Mesodermal cell (in vitro differentiated cells): Measurements from ENCODE around the gene MRGPRF.

Source experiments
- H3K27ac ChIP-seq: 2 replicates; pipeline ENCODE4 v1.7.0; 2013; ENCODE audit warnings: mild to moderate bottlenecking, low read depth, low read length, moderate library complexity; ENCODE audit not compliant: severe bottlenecking
- H3K36me3 ChIP-seq: 2 replicates; pipeline ENCODE4 v1.7.1; 2013; ENCODE audit warnings: mild to moderate bottlenecking, low read length, moderate library complexity; ENCODE audit not compliant: control insufficient read depth, insufficient read depth
- H3K4me1 ChIP-seq: one replicate; pipeline ENCODE4 v1.7.1; 2013; ENCODE audit warnings: mild to moderate bottlenecking, low read length; ENCODE audit not compliant: insufficient read depth, control insufficient read depth, poor library complexity, severe bottlenecking
- H3K4me3 ChIP-seq: 2 replicates; pipeline ENCODE4 v1.7.0; 2013; ENCODE audit warnings: low read length, control low read depth, mild to moderate bottlenecking; ENCODE audit not compliant: insufficient read depth, poor library complexity, severe bottlenecking; ENCODE audit errors: extremely low read depth
- H3K9me3 ChIP-seq: 2 replicates; pipeline ENCODE4 v1.7.1; 2013; ENCODE audit warnings: mild to moderate bottlenecking, low read length, moderate library complexity; ENCODE audit not compliant: control insufficient read depth
- WGBS, 2 experiments: methylation state at CpG; one replicate each; pipeline ENCODE4 v1.1.5; 2013; ENCODE audit warnings: missing lambda C conversion rate in 2 of 2; ENCODE audit not compliant: insufficient coverage in 2 of 2; 5-methylcytosine and 5-hydroxymethylcytosine counted together

The MRGPRF gene

DNA sequence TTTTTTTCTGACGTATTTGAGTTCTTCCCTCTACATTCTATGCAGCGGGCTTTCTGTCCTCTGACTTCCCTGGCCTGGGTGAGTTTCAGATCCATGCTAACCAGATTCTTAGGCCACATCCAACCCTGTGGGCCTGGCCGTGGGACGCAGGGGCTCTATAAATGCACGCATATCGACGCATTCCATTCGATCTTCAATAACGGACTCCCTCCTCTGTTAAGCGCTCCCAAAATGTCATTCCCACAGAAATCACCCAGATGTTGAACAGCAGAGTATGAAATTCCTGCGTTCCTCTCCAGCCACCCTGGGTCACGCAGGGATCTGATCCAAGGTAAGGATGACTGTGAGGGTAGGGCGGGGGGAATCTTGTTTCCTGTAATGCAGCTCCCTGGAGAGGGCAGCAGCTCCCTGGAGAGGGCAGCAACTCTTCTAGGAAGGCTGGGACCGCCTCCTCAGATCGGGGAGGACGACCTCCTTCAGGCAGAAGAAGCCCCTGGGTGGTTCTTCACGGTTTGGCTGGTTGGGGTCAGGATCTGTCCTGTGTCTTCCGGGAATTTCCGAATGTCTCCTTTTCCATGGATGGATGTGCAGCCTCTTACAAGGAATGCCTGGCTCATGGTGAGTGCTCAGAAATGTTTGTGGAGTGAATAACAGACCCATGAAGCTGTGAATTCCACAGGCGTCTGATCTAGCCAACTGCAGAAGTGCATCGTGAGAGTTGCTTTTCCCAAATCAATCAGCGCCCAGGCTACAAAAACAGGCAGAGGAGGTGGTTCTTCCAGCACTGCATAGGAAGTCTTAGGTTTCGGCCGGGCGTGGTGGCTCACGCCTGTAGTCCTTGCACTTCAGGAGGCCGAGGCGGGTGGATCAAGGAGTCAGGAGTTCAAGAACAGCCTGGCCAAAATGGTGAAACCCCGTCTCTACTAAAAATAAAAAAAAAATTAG, 44.5 kb downstream of the MRGPRF start:
- Histone ChIP-seq H3K36me3 (no peaks in the 10 kb centered on the region), H3K4me1 (no peaks in the 10 kb centered on the region), H3K9me3 (no peaks in the 10 kb centered on the region), H3K27ac (no peak overlapping the region), H3K4me3 (no peak overlapping the region)
- 82 to 83% methylated on average over 21 to 27 of the region's 29 CpGs for WGBS, 2 experiments

DNA sequence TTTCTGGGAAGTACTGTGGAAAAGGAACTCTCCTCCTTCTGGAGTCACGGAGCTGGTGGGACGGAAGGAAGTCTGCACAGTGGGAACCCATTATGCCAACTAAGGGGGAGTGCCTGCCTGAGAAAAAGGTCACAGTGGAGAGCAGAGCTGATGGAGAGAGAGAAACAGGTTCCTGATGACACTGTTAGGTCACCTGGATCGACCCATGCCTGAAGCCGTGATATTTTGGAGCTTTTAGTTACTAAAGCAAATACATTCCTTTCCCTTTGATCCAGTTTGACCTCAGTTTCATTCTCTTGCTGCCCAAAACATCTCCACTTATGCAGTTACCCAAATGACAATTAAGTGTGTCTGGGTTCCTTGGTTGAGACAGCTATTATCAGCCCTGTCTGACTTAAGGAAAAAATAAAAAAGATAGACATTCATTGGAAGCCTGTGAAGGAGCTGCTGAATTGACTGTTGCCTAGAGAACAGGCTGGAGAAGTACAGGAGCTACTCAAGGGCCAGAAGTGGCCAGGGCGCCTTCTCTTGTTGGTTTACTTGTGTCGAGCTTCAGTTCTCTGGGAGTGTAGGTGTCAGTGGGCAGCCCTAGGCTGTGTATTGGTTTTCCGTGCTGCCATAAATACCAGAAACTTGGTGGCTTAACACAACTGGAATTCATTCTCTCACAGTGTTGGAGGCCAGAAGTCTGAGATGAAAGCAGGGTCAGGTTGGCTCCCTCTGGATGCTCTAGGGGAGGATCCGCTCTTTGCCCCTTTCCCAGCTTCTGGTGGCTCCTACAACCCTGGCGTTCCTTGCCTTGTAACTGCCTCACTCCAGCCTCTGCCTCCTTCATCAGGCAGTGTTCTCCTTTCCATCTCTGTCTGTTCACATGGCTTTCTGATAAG, 45.9 kb downstream of the MRGPRF start:
- Histone ChIP-seq H3K4me3 (no peak overlapping the region), H3K27ac (no peak overlapping the region), H3K36me3 (no peaks in the 10 kb centered on the region), H3K9me3 (no peaks in the 10 kb centered on the region), H3K4me1 (no peaks in the 10 kb centered on the region)
- 83 to 94% methylated on average over 6 to 7 of the region's 9 CpGs for WGBS, 2 experiments

DNA sequence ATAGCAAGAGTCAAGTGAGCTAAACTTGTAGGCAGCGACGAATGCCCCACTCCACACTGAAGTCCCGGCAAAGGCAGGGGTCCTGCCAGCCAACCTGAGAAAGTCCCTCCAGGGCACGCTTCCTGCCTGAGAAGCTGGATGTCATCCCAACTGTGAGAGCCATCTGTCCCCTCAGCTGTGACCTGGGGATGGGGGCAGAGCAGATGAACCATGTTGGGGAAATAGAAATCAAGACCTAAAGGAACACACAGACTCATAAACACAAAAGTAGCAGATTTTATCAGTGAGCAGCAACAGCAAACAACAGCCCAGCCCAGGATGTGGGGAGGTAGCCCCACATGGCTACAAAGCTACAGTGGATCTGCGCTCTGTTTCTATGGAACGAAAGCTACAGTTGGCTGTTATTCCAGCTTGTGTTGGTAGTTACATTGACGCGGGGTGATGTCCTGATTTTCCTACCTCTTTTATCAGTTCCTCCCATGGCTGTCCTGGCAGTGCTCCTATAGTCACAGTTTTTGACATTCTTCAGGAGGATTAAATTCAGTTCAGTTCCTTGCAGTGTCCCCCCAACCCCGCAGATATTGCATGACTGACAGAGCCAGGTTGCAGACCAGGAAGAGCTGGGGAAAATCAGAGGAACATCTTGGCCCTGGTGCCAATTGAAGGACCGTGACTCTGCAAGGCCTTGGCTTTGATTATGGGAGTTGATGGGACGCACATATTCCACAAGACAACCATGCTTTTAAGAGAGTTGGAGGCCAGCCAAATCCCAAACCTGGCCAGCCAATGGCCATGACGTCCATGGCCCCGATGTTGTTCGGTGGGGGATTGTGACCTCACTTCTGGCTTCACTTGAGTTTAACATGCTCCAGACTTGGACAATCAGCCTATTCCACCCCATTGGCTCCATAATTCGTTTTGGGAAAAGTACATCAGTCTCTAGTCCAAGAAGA, 46.9 kb downstream of the MRGPRF start:
- Histone ChIP-seq H3K4me1 (no peaks in the 10 kb centered on the region), H3K27ac (no peak overlapping the region), H3K4me3 (no peak overlapping the region), H3K36me3 (no peaks in the 10 kb centered on the region), H3K9me3 (no peaks in the 10 kb centered on the region)
- WGBS, 2 experiments, result 87 to 97% methylated on average over 10 to 13 of the region's 15 CpGs

DNA sequence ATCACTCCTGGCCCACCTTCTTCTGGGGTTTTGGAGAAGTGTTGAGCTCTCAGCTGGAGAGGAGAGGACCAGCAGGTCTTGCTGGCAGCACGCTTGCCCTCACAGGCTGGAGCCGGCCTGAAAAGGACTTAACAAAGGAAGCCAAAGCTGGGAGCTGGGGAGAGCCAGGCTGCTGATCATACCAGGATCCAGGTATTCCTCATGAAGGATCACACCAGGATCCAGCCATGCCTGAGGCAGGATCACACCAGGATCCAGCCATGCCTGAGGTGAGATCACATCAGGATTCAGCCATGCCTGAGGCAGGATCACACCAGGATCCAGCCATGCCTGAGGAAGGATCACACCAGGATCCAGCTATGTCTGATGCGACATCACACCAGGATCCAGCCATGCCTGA, 49.3 kb downstream of the MRGPRF start:
- no peaks in the 10 kb centered on the region for H3K36me3 ChIP-seq
- 89 to 97% methylated on average over 3 of the region's 3 CpGs for WGBS, 2 experiments
- H3K27ac ChIP-seq, result no peak overlapping the region
- no peak overlapping the region for H3K4me3 ChIP-seq
- H3K4me1 ChIP-seq, result no peaks in the 10 kb centered on the region
- H3K9me3 ChIP-seq, result no peaks in the 10 kb centered on the region

DNA sequence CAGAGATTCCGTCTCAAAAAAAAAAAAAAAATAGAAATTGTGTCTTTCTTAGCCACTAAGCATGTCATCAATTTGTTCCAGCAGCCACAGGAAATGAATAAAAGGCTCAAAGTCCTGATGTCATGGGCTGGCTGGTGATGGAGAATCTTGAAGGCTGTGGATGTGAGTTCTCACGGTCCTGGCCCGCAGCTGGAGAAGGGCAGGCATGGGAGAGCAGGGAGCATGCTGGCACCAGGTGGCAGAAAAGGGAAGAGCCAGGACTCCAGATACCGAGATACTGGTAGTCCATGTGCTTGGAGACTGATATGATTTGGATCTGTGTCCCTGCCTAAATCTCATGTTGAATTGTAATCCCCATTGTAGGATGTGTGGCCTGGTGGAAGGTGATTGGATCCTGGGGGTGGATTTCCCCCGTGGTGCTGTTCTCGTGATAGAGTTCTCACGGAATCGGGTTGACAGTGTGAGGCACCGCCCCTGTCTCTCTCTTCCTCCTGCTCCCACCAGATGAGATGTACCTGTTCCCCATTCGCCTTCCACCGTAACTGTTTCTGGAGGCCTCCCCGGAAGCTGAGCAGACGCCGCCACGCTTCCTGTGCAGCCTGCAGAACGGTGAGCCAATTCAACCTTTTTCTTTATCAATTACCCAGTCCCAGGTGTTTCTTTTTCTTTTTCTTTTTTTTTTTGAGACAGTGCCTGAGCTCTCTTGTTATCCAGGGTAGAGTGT, 50.4 kb downstream of the MRGPRF start:
- no peaks in the 10 kb centered on the region for H3K4me1 ChIP-seq
- 85 to 89% methylated on average over 10 to 15 of the region's 16 CpGs for WGBS, 2 experiments
- H3K9me3 ChIP-seq, result no peaks in the 10 kb centered on the region
- H3K4me3 ChIP-seq, result no peak overlapping the region
- no peaks in the 10 kb centered on the region for H3K36me3 ChIP-seq
- H3K27ac ChIP-seq, result no peak overlapping the region

DNA sequence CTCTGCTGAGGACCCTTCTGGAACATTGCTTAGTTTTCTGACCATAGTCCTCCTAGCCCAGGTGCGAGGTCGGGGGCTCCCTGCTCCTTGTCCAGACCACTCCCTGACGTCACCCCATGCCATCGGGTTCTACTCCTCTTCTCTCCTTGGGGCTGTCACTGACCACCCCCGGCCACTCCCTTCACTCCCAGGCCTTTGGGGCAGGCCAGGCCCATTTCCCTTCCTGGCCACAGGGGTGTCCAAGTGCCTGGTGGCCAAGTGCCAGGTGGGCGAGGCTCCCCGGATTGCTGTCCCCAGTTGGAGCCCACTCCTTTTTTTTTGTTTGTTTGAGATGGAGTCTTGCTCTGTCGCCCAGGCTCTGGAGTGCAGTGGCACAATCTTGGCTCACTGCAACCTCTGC, 51.8 kb downstream of the MRGPRF start:
- H3K27ac ChIP-seq, result no peak overlapping the region
- 88 to 95% methylated on average over 7 to 8 of the region's 8 CpGs for WGBS, 2 experiments

DNA sequence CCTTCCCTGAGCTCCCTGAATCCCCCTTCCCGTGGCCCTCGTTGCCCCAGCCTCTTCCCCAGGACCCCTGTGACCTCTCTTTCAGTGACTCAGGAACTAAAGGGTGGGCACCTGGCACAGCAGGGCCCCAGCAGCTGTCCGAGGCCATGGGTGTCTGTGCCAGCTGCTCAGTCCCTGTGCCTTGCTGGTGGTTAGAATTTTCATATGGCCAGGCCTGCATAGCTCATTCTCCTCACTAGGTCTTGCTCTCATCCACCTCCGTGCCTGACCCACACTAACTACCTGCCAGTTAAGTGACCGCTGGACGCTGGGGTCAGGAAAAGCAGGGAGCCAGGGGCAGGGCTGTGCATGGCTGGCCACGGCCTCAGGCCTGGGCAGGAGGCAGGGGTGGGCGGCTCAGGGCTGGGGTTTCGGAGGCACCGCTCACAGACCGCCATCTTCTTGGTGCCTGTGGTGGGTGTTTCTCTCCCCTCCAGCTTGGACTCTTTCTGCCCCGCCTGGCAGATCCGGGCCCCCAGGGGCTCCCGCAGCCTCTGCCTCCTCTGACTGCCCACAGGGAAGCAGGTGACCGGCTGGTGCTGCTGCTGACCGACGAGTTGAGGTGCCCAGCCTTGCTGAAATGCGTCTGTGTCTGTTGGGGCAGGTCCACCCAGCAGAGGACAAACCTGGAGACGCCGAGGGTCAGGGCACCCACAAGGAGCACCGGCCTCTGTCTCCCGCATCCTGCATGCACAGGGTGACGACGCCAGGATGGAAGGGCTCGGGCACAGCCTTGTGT, 52.6 kb downstream of the MRGPRF start:
- no peak overlapping the region for H3K27ac ChIP-seq
- WGBS, 2 experiments, result 87 to 93% methylated on average over 14 to 19 of the region's 25 CpGs
- H3K4me3 ChIP-seq, result no peak overlapping the region
- H3K4me1 ChIP-seq, result no peaks in the 10 kb centered on the region
- H3K9me3 ChIP-seq, result no peaks in the 10 kb centered on the region
- no peaks in the 10 kb centered on the region for H3K36me3 ChIP-seq

More for the DNA sequence above, 51.8 kb downstream of the MRGPRF start:
- Histone ChIP-seq H3K36me3 (no peaks in the 10 kb centered on the region), H3K4me1 (no peaks in the 10 kb centered on the region), H3K9me3 (no peaks in the 10 kb centered on the region), H3K4me3 (no peak overlapping the region)

DNA sequence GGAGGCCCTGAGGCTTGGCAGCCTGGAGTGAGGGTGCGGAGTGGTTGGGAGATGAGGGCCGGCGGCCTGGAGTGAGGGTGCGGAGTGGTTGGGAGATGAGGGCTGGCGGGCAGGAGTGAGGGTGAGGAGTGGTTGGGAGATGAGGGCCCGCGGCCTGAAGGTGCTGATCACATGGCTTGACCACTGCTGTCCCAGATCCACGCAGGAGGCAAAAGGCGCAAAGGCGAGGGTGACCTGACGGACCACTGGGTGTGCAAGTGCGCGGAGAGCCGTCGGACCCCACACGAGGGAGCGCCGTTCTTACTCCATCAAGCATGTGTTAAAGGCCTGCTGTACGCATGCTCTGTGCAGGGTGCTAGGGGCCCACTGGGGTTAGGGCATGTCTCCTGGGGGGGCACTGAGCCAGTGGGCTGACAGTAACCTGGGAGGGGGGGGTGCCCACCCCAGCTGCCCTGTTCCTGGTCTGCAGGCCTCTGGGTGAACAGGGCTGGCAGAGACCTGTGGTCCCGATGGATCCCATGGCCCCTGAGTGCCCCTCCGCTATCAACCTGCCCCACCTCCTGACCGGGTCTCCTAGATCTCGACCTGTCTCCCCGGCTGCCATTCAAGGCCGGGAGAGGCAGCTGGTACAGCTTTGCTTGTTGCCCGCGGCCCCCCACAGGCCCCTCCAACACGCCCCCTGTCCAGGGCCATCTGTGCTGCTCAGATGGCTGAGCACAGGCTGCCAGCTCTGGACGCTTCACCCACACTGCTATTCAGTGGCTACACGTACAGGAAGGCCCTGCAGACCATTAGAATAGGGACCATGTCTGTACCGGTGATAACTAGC, 53.4 kb downstream of the MRGPRF start:
- no peaks in the 10 kb centered on the region for H3K4me1 ChIP-seq
- H3K4me3 ChIP-seq, result no peak overlapping the region
- WGBS, 2 experiments, result 90 to 95% methylated on average over 30 of the region's 31 CpGs
- no peaks in the 10 kb centered on the region for H3K9me3 ChIP-seq
- H3K36me3 ChIP-seq, result no peaks in the 10 kb centered on the region
- no peak overlapping the region for H3K27ac ChIP-seq

DNA sequence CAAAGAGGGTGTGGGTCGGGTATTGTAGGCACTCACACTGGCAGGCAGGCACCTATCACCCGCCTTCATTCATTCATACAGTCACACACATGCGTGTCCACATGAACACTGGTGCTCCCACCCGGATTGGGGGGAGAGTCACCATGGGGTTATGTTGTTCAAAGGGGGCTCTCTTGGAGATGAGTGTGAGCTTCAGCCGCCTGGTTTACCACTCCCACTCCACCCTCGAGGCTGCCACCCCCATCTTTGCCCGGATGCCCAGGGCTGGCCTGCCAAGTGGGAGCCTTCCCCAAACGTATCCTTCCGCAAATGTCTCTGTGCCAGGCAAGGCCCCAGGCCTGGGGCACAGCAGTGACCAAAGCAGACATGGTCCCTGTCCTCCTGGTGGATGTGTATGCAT, 54.8 kb downstream of the MRGPRF start:
- H3K27ac ChIP-seq, result no peak overlapping the region
- no peak overlapping the region for H3K4me3 ChIP-seq
- no peaks in the 10 kb centered on the region for H3K9me3 ChIP-seq
- no peaks in the 10 kb centered on the region for H3K4me1 ChIP-seq
- WGBS, 2 experiments, result 92 to 100% methylated on average over 2 of the region's 9 CpGs
- no peaks in the 10 kb centered on the region for H3K36me3 ChIP-seq
